Hepatocyte (in vitro differentiated cells): Measurements from ENCODE around the gene ABHD16A. TPM values are rescaled to one million over a fixed set of nuclear protein-coding genes. Genes with fewer than 3 reads are reported as not detected.

ENCODE experiments used
- DNase-seq: peaks from one replicate; pipeline ENCODE4 v3.0.0-alpha.2; 2016; ENCODE audit warnings: low spot score
- H2AFZ ChIP-seq: fragments of 200-600 bp; sonication (generic); 2 replicates; pipeline ENCODE4 v1.6.0; 2016; ENCODE audit warnings: antibody characterized with exemption, mild to moderate bottlenecking
- H3K27ac ChIP-seq: fragments of 200-600 bp; sonication (generic); 2 replicates; pipeline ENCODE4 v1.5.1; 2016; ENCODE audit warnings: mild to moderate bottlenecking
- H3K27me3 ChIP-seq: fragments of 200-600 bp; sonication (generic); 2 replicates; pipeline ENCODE4 v1.6.1; 2016
- H3K36me3 ChIP-seq: fragments of 200-600 bp; sonication (generic); replicated peaks from 2 replicates; pipeline ENCODE4 v1.5.1; 2016; ENCODE audit warnings: low read depth; ENCODE audit not compliant: insufficient read depth
- H3K4me1 ChIP-seq: fragments of 200-600 bp; sonication (generic); 2 replicates; pipeline ENCODE4 v1.5.1; 2016; ENCODE audit warnings: mild to moderate bottlenecking, moderate library complexity; ENCODE audit not compliant: insufficient read depth
- H3K4me2 ChIP-seq: fragments of 200-600 bp; sonication (generic); 2 replicates; pipeline ENCODE4 v1.6.0; 2016
- H3K4me3 ChIP-seq: fragments of 200-600 bp; sonication (generic); 2 replicates; pipeline ENCODE4 v1.5.1; 2016; ENCODE audit warnings: mild to moderate bottlenecking
- H3K79me2 ChIP-seq: fragments of 200-600 bp; sonication (generic); 2 replicates; pipeline ENCODE4 v1.6.0; 2017; ENCODE audit warnings: mild to moderate bottlenecking
- H3K9me2 ChIP-seq: fragments of 200-600 bp; sonication (generic); replicated peaks from 2 replicates; pipeline ENCODE4 v1.6.0; 2017; ENCODE audit warnings: mild to moderate bottlenecking; ENCODE audit not compliant: insufficient read depth
- H3K9me3 ChIP-seq: fragments of 200-600 bp; sonication (generic); 2 replicates; pipeline ENCODE4 v1.5.1; 2016; ENCODE audit warnings: low read depth, mild to moderate bottlenecking
- H4K20me1 ChIP-seq: fragments of 200-600 bp; sonication (generic); 2 replicates; pipeline ENCODE4 v1.6.0; 2016; ENCODE audit warnings: mild to moderate bottlenecking; ENCODE audit not compliant: insufficient read depth, poor library complexity, severe bottlenecking
- CTCF ChIP-seq: fragments of 200-600 bp; sonication (generic); IDR thresholded peaks from 2 replicates; pipeline ENCODE4 v1.5.1; 2016; ENCODE audit warnings: antibody characterized with exemption, mild to moderate bottlenecking; ENCODE audit not compliant: poor library complexity
- EZH2 ChIP-seq: fragments of 200-600 bp; sonication (generic); IDR thresholded peaks from 2 replicates; pipeline ENCODE4 v1.6.1; 2016; ENCODE audit warnings: antibody characterized with exemption, mild to moderate bottlenecking, borderline replicate concordance
- EZH2phosphoT487 ChIP-seq: fragments of 200-600 bp; sonication (generic); IDR thresholded peaks from one replicate; pipeline ENCODE4 v1.6.1; 2018; ENCODE audit warnings: antibody characterized with exemption, mild to moderate bottlenecking, low read depth, moderate library complexity; ENCODE audit not compliant: unreplicated experiment, severe bottlenecking
- WGBS: methylation state at CpG from one replicate; pipeline ENCODE4 v1.1.6; 2016; ENCODE audit warnings: low lambda C conversion rate; ENCODE audit errors: missing lambda C conversion rate; 5-methylcytosine and 5-hydroxymethylcytosine counted together
- polyA plus RNA-seq: library from polyadenylated mRNA; unstranded; fragments of >200 nt; fragmentation: Nextera tagmentation; extraction: Ambion mirVana; gene quantifications from 2 replicates; pipeline ENCODE4 v1.2.1, GENCODE V29; 2016
- total RNA-seq: library from RNA; depleted of rRNA; stranded (reverse); fragments of >200 nt; gene quantifications from 2 replicates; pipeline ENCODE4 v1.2.3, GENCODE V29; 2014

Gene ABHD16A
- total and polyA plus RNA-seq, 2 experiments from 2014 or later: 63.2 to 94.7 TPM

- TF ChIP-seq EZH2phosphoT487: no peak
- no peak for TF ChIP-seq CTCF
- no peak for TF ChIP-seq EZH2
- Histone ChIP-seq H3K27me3 (no peaks in the 10 kb centered on the region), H3K79me2 (peaks cover 33% of the 10 kb centered on the region), H3K9me2 (no peaks in the 10 kb centered on the region), H3K4me1 (peaks cover 12% of the 10 kb centered on the region), H3K4me3 (peak overlapping the region; percentile 89), H3K36me3 (no peaks in the 10 kb centered on the region), H3K4me2 (peak overlapping the region; percentile 82), H3K27ac (no peak overlapping the region), H4K20me1 (peaks cover 14% of the 10 kb centered on the region), H2AFZ (no peak overlapping the region), H3K9me3 (no peaks in the 10 kb centered on the region)
- no peak for DNase-seq
- WGBS: 94% methylated on average over 39 of the region's 41 CpGs
These were observed 24.9 kb upstream of the ABHD16A start for GRCh38 chr6:31727717-31728671.

GRCh38 chr6:31727034-31727716 is 24.1 kb upstream of the ABHD16A start:
- H3K27me3 ChIP-seq: no peaks in the 10 kb centered on the region
- 93% methylated on average over 7 of the region's 7 CpGs for WGBS
- H3K4me3 ChIP-seq: no peak overlapping the region
- H3K4me1 ChIP-seq: peaks cover 12% of the 10 kb centered on the region
- no peaks in the 10 kb centered on the region for H3K9me2 ChIP-seq
- no peak for DNase-seq
- no peaks in the 10 kb centered on the region for H3K36me3 ChIP-seq
- H2AFZ ChIP-seq: no peak overlapping the region
- H4K20me1 ChIP-seq: peaks cover 14% of the 10 kb centered on the region
- TF ChIP-seq CTCF: no peak
- TF ChIP-seq EZH2phosphoT487: no peak
- TF ChIP-seq EZH2: no peak
- peaks cover 25% of the 10 kb centered on the region for H3K79me2 ChIP-seq
- H3K4me2 ChIP-seq: no peak overlapping the region
- no peak overlapping the region for H3K27ac ChIP-seq
- no peaks in the 10 kb centered on the region for H3K9me3 ChIP-seq

DNA sequence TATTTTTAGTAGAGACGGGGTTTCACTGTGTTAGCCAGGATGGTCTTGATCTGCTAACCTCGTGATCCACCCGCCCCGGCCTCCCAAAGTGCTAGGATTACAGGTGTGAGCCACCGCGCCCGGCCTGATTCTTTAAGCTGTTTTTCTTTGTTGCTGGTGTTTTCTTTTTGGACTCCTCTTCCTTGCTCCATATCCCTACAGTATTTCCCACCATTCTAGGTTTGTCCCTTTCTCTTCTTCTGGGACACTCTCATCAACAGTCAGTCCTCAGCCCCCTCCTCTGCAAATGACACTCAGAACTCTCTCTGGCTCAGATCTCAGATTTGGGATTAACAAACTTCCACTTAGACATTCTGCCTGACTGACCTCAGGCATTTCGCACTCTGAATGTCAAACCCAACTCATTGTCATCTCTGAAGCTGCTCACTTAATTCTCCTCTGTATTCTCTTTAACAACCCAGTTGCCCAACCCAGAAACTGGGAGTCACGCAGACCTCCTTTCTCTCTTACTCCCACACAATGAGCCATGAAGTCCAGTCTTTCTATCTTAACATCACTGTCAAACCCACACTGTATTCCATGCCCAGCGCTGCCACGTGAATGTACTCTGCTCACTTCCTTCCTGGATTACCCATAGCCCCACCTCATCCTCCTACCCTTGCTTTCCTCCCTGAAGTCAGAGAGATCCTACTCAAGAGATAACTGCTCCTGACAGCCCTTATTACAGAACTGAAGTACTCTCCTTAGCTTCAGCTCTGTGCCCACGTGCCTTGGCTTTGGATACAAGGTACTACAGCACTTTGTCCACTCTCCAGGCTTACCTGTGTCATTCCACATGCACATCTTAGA is 22.6 kb upstream of the ABHD16A start:
- Histone ChIP-seq H3K9me2 (no peaks in the 10 kb centered on the region), H3K4me2 (no peak overlapping the region), H3K9me3 (no peaks in the 10 kb centered on the region), H3K4me3 (no peak overlapping the region), H3K27me3 (no peaks in the 10 kb centered on the region), H2AFZ (no peak overlapping the region), H3K4me1 (peaks cover 4% of the 10 kb centered on the region), H3K27ac (no peak overlapping the region), H3K79me2 (peaks cover 16% of the 10 kb centered on the region), H3K36me3 (no peaks in the 10 kb centered on the region), H4K20me1 (peaks cover 10% of the 10 kb centered on the region)
- WGBS: 97% methylated on average over 12 of the region's 12 CpGs
- TF ChIP-seq EZH2: no peak
- no peak for TF ChIP-seq EZH2phosphoT487
- no peak for TF ChIP-seq CTCF
- DNase-seq: no peak
